ENCODE measurements around the gene PPP1R16B.

PPP1R16B gene

DNA sequence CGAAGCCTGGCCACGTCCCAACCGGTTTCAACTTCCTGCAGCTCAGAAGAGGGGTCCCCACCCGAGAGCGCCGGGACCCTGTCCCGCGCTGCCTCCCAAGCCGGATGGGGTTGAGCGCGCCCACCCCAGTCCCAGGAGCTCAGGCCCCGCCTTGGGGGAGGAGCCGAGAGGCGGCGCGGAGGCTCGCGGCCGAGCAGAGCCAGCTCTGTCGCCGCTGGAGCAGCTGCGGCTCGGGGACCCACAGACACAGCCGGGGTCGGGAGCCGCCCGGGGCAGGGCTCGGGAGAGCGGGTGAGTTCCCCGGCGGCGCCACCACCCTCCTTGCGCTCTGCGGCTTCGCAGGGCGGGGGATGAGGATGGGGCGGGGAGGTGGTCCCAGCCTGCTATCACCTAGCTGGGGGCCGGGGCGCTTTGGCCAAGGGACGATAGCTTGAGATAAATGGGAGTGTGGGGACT is at the start of gene PPP1R16B:
Gene PPP1R16B (plus strand): TSS at position 196 of the 456 bp plus-strand sequence. CDS start 30,229 bp downstream, outside the sequence.
- in situ Hi-C loops (cut with MboI; ENCODE audit: low sequenced_read_pairs, unreplicated experiment), result no loop called here
- TF ChIP-seq, protein P1, sequence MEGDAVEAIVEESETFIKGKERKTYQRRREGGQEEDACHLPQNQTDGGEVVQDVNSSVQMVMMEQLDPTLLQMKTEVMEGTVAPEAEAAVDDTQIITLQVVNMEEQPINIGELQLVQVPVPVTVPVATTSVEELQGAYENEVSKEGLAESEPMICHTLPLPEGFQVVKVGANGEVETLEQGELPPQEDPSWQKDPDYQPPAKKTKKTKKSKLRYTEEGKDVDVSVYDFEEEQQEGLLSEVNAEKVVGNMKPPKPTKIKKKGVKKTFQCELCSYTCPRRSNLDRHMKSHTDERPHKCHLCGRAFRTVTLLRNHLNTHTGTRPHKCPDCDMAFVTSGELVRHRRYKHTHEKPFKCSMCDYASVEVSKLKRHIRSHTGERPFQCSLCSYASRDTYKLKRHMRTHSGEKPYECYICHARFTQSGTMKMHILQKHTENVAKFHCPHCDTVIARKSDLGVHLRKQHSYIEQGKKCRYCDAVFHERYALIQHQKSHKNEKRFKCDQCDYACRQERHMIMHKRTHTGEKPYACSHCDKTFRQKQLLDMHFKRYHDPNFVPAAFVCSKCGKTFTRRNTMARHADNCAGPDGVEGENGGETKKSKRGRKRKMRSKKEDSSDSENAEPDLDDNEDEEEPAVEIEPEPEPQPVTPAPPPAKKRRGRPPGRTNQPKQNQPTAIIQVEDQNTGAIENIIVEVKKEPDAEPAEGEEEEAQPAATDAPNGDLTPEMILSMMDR (IDR thresholded peaks at IDR 0.05; ENCODE audit: borderline replicate concordance, control extremely low read depth, extremely low read depth, insufficient read depth, missing control alignments), result no peak
- DNase-seq (ENCODE audit: low spot score), result peak; percentile 88

DNA sequence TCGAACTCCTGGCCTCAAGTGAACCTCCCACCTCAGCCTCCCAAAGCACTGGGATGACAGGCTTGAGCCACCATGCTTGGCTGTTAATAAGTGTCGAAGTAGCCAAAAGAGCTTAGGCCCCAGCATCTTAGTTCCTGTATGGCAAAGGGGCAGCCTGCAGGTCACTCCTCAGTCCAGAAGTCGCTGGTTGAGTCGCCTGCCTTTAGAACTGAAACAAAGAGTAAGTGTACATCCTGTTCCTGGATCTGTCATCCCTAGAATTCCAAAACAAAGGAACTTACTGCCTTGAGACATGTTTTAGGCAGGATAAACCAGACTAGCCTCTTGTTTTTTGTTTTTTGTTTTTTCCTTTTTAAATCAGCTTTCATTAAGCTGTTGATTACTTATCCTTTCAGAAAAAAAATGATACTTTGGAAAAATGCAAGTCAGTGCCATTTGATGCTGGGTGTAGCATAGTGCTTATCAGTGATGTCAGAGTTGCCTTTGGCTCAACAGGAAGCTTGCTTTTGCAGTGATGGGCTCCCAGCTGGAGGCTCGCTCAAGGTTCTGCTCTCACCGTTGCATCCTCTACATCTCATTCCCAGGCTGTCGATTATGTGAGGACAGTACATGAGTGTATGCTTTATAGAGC is 48.2 kb upstream of the PPP1R16B start:
- in situ Hi-C loops (cut with MboI; ENCODE audit: low sequenced_read_pairs, unreplicated experiment), result loop anchor here (10.0 kb wide), 1 partner anchor 112 kb away; no protein-coding TSS in a partner anchor
- TF ChIP-seq, protein P1 (IDR thresholded peaks at IDR 0.05; ENCODE audit: borderline replicate concordance, control extremely low read depth, extremely low read depth, insufficient read depth, missing control alignments), result no peak
- DNase-seq (ENCODE audit: low spot score), result no peak

DNA sequence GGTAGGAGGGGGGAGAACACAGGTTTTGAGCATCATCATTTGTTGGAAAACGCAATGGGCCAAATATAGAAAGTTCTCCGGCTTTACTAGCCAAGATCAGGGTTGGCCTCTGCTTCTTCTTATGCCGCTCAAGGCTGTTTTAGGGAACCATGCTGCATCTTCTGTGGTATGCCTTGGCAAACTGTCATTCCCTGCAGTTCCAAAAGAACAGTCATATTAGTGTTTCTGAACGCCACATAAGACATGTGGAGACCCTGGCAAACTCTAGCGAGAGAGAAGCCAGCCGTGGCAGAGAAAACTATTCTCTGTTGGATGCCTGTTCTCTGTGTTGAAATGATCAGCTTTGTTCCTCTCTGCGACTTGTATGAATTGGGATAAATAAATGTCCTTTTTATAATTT is 46.4 kb upstream of the PPP1R16B start:
- in situ Hi-C loops (cut with MboI; ENCODE audit: low sequenced_read_pairs, unreplicated experiment), result loop anchor here (10.0 kb wide), 1 partner anchor 114 kb away; no protein-coding TSS in a partner anchor
- TF ChIP-seq, protein P1 (IDR thresholded peaks at IDR 0.05; ENCODE audit: borderline replicate concordance, control extremely low read depth, extremely low read depth, insufficient read depth, missing control alignments), result no peak
- DNase-seq (ENCODE audit: low spot score), result no peak

DNA sequence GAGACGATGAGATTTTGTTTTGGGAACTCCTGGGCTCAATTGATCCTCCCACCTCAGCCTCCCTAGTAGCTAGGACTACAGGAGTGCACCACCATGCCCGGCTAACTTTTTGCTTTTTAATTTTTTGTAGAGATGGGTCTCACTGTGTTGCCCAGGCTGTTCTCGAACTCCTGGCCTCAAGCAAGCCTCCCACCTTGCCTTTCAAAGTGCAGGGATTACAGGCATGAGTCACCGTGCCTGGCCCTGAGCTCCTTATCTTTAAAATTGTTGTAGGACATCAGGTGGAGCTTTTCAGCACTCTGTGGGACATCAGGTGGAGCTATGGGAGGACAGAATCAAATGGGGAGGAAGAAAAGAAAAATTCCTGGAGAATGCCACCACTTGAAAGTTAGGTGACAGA is 44.5 kb upstream of the PPP1R16B start:
- TF ChIP-seq, protein P1 (IDR thresholded peaks at IDR 0.05; ENCODE audit: borderline replicate concordance, control extremely low read depth, extremely low read depth, insufficient read depth, missing control alignments), result no peak
- in situ Hi-C loops (cut with MboI; ENCODE audit: low sequenced_read_pairs, unreplicated experiment), result no loop called here
- no peak for DNase-seq (ENCODE audit: low spot score)

DNA sequence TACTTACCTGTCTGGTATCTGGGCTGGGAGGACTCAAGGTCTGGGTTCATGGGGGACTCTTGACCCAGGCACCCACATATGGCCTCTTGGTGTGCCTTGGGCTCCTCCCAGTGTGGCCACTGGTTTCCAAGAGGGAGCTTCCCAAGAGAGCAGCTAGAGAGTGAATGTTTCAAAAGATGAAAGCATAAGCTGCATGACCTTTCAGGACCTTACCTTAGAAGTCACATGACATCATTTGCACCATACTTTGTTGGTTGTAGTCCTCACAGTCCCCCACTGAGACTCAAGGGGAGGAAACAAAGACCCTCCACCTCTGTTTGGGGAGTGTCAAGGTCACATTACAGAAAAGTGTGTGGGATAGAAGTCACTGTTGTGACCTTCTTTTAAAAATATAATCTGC is 43.3 kb upstream of the PPP1R16B start:
- TF ChIP-seq, protein P1 (IDR thresholded peaks at IDR 0.05; ENCODE audit: borderline replicate concordance, control extremely low read depth, extremely low read depth, insufficient read depth, missing control alignments), result no peak
- DNase-seq (ENCODE audit: low spot score), result no peak
- in situ Hi-C loops (cut with MboI; ENCODE audit: low sequenced_read_pairs, unreplicated experiment), result no loop called here

DNA sequence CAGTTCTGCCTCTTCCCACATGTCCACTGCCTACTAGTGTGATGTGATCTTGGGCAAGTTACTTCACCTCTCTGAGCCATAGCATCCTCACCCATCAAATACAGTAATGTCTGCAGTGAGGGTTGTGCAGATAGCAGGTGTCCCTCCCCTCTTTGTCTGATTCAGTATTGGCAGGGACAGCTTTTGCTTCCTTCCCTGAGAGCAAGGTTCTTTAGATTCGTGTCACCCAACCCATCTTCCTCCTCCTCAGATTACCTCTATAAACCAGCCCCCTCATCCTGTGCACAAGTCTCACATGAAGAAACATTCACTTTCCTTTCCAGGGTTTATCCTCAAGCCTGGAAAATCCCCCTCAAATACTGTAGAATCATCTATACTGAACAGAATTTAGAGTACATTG is 41.9 kb upstream of the PPP1R16B start:
- TF ChIP-seq, protein P1 (IDR thresholded peaks at IDR 0.05; ENCODE audit: borderline replicate concordance, control extremely low read depth, extremely low read depth, insufficient read depth, missing control alignments), result no peak
- in situ Hi-C loops (cut with MboI; ENCODE audit: low sequenced_read_pairs, unreplicated experiment), result no loop called here
- no peak for DNase-seq (ENCODE audit: low spot score)
